GM19455 (cell line): ENCODE results near the gene KDELR3.

Experiments used
- ATAC-seq: cut with Tn5 transposase; IDR thresholded peaks from one replicate; pipeline ENCODE4 v1.9.1; 2021; ENCODE audit not compliant: unreplicated experiment

KDELR3 gene

DNA sequence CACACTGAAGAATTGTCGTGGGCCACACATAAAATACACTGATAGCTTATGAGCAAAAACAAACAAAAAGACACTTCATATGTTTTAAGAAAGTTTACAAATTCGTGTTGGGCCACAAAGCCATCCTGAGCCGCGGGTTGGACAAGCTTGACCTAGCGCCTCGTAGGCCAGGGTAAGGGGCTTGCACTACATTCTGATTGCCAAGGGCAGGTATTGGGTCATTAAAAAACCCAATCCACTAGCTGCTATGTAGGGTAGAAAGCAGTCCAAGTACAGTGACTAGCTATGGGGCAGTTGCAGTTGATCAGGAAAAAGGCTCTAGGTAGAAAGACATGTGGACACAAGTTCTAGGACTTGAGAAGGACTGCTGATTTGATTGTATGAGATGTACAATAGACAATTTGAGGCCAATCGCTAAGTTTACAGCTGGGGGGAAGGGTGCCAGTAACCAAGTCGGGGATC lies 14.0 kb downstream of the KDELR3 start:
- ATAC-seq = no peak

DNA sequence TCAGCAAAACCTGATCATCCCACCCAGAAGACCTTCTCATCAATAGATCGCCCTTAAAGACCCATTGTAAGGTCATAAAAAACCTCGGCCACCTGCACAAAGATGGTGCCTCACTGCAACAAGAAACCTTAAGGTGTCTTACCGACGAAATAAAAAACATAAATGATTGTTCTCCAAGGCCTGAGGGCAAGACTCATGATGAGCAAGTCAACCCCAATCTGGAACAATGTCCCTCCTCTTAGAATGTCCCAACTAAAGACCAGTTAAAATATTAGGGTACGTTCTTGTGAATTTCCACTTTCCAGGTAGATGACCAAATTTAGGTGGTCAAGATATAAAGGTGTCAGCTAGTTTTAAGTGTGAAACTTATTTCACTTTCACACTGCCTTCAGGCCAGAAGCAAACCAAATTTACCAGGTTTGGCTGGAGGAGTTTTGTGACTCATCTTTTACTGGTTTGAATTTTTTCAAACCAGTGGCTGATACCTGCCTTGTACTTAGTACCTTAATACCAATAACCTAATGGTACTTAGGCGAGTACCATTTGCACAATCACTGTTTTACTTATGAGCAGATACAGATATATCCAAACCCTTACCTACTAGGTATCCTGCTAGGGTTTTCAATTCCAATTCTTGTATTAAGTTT lies 14.9 kb downstream of the KDELR3 start:
- ATAC-seq = no peak

DNA sequence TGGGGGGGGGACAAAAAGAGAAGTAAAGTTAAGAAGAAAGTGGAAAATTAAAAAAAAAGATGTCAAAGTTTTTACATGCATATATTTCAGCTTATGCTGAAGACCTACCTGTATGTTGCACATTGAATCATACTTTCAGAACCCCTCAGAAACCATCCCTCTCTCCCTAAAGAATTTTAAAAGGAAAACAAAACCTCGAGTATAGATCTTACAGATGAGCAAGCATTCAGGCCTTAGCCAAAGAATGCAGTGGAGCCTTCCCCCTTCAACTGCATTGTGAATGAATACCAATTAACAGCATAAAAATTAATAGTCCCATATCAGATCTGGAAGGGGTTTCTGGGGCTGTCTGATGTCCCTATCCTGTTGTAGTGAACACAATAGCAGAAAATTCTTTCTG lies 16.3 kb downstream of the KDELR3 start:
- ATAC-seq = no peak

DNA sequence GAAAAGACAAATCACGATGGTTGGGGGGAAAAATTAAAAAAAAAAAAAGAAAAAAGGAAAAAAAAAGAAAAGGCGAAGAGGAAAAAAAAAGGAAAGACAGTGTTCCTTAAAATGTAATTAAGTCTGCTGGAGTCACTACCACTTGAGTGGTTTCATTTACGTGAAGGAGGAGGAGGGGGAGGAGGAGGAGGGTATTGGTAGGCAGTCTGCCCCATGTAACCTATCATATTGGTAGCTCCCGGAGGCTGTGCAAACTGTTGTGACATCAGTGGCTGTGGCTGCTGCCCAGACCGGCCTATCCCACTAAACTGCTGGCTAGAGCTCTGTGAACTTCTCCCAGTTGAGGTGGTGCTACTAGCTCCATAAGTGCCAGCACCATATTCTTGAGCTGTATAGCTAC lies 17.9 kb downstream of the KDELR3 start:
- no peak for ATAC-seq

DNA sequence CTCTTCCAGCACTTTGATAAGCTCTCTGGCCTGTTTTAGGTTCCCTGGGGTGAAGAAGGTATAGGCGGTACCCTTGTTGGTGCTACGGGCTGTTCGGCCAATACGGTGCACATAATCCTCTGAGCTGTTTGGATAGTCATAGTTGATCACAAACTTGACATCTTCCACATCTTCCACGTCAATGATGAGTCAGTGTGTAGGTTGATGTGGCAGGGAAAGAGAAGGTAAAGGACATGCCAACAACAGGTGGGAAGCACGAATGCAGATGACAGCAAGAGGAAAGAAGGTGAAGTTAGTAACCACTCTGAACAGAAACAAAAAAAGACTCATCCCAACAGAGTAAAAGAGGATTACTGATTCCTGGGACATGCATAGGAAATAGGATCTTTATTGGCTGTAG lies 20.1 kb downstream of the KDELR3 start:
- no peak for ATAC-seq

DNA sequence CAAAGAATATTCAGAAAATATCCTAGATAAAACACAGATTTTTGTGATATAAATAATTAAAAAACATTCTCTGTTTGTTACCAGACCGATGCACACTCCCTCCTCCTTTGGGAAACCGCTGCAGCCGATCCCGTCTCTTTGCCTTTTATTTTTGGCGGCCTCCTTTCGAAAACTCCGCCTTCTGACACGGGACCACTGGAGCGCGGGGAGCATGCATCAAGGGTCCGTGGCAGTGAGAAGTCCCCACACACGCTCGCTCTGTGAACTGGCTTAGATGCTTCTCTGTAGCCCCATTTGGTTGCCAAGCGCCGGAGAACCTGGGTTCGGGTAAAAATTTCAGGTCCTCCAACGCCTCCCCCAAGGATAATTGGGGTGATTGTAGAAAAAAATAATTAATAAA lies 21.2 kb downstream of the KDELR3 start:
- no peak for ATAC-seq

DNA sequence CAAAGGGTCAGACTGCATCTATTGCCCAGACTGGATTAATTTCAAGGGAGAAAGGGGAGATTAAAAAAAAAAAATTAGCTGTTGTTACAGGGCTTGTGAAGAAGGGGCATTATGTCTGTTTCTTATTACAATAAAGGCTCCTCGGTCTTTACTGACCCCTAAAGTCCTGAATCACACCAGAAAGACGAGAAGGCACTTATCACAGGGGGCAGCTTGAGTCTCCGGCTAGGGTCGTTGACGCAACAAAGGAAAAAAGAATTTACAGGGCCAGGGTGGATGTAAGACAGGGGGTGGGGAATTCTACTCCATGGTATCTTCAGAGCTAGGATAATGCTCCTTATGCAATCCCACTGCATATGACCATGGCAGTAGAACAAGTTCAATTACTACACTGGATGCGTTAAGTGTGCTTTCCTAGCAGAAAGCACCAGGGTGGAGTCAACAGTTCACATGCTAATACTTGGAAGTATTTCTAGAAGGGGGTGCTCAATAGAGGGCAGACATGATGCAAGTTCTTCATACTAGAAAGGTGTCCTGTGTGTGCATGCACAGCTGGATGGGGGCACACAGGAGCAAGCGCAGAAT lies 21.8 kb downstream of the KDELR3 start:
- ATAC-seq = no peak

DNA sequence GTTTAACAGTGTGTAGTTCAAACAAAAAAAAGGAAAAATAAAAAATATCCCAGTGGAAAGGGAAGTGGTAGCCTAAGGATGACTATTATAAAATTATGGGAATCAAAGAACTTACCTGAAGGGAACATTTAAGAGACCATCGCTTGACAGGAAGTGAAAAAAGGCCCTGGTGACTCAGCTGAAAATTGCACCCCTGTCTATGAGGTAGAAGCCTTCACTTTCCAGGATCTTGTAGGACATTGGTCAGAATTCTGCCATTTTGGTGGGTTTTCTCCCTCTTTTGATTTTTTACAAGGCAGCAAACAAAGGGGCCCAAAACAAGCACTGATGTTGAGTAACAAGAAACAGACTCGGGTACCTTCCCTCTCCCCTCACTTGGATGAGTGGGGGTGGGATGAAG lies 22.6 kb downstream of the KDELR3 start:
- ATAC-seq = no peak

DNA sequence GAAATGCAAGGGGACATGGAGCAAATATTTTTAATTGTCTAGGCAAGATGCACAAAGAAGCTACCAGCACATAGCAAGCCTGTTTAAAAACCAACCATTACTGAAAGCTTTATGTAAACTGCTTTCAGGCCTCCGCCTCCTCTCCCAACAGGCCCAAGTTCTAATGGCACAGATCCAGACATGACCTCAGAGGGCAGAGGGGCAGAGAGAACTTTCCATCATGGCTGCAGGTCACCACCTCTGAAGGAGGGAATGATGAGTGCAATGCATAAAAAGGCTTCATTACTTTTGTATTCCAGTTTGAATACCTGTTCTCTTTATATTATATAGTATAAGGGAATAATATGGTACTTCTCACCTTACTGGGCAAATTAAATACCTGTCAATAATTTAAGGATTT lies 23.0 kb downstream of the KDELR3 start:
- ATAC-seq = no peak

DNA sequence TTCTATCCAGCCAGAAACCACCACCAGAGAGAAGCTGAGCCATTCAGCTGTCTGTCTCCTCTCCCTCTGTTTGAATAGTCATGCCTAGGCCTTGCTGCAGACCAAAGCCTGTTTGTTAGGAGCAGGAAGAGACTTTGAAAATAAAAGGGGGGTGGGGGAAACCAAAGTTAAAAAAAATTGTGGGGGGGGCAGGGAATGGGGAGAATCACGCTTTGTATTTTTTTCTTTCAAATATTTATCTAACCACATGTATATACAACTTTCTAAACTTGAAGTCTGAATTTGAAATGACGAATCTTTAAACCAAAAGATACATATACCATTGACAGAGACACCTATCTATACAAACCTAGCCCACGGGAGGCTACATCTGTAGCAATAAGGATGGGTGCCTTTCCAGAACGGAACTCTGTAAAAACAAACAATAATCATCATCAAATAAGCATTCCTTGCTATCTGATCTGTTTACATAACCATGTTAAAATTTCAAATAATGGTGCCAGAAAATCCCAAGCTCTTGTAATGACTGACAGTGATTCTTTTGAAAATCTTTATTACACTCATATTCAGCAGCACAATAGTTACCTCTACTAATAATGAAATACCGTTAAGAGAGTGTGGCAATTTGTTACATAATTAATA lies 23.9 kb downstream of the KDELR3 start:
- no peak for ATAC-seq

DNA sequence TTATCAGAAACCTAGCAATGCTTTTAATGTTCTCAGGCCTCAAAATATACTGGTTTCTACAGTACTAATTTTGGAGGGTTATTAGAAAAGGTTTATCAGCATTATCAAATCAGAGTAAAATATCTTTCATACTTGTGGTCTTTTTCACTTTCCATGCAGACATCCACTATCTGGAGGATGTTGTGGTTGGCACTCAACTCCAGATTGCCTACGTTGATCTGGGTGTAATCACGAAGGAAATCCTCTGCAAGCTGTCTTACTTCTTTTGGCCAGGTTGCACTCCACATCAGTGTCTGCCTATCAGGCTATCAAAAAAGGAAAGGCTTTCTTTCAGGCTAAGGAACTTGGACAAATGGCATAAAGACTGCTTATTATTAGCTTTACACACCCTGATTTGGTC lies 26.6 kb downstream of the KDELR3 start:
- no peak for ATAC-seq

DNA sequence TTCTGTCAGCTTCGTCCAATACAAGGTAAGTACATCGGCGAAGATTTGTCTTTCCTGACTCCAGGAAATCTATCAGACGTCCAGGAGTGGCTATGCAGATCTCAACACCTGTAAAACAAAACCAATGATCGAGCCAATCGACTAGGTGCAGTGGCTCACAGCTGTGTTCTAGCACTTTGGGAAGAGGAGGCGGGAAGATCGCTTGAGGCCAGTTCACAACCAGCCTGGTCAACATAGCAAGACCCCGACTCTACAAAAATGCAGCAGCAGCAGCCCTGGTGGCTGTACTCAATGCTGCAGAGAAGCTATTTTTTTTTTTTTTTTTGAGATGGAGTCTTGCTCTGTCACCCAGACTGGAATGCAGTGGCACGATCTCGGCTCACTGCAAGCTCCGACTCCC lies 27.0 kb downstream of the KDELR3 start:
- no peak for ATAC-seq

DNA sequence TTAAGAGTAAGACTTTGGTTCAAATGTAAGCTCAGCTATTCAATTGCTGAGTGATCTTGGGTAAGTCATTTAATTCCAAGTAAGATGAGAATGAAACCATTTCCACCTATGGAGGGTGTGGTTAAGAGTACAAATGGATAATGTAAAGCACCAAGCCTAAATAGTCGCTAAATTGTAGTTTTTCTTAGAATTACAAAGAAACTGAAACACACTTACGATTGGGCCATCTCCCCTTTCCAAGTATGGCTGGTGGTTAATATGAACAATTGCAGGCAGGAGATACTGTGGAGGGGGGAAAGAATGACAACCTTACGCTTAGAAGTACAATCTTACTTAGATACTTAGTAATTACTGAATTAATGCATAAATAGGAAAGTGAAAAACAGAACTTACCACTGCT lies 30.0 kb downstream of the KDELR3 start:
- ATAC-seq = no peak

DNA sequence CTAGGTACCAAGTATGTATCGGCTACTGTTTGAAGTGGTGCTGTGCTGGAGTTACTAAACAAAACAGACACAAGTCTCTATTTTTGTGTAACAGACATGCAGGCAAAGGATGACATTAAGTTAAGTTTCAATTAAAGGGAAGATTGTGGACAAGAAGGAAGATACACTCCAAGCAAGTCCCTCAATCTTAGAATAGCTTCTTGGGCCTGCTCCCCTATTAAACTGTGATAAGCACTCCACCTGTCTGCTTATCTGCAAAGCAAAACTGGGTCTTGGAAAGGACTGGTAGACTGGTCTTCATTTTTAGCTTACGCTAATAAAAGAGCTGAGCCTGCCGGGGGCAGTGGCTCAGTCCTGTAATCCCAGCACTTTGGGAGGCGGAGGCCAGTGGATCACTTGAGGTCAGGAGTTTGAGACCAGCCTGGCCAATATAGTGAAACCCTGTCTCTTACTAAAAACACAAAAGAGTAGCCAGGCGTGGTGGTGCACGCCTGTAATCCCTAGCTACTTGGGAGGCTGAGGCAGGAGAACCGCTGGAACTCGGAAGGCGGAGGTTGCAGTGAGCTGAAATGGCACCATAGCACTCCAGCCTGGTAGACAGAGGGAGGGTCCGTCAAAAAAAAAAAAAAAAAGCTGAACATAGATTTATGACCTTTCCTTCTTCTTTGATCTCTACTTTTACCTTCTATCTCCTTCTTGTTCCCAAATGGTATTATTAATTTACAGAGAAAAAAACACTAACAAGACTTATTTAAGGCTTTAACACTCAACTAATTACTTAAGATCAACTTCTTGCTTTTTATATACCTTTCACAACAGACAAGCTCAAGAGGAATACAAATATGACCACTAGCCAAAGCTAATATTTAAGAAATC lies 34.1 kb downstream of the KDELR3 start:
- no peak for ATAC-seq

DNA sequence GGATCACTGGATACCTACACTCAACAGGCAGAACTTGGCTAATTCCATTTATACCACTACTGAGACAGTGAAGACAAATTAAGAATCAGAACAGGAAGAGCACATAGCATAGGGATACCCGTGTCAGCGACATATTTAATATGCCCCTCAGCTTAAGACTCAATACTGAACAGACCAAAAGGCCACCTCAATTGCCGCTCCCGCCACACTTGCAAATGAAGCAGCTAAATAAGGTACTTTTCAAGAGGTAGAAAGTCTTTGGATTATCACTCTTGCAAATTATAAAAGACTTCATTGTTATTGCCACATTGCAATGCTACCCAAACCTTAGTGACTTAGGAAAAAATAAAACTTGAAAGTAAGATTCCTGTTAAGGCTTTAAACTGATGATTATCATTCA lies 35.1 kb downstream of the KDELR3 start:
- ATAC-seq = no peak

DNA sequence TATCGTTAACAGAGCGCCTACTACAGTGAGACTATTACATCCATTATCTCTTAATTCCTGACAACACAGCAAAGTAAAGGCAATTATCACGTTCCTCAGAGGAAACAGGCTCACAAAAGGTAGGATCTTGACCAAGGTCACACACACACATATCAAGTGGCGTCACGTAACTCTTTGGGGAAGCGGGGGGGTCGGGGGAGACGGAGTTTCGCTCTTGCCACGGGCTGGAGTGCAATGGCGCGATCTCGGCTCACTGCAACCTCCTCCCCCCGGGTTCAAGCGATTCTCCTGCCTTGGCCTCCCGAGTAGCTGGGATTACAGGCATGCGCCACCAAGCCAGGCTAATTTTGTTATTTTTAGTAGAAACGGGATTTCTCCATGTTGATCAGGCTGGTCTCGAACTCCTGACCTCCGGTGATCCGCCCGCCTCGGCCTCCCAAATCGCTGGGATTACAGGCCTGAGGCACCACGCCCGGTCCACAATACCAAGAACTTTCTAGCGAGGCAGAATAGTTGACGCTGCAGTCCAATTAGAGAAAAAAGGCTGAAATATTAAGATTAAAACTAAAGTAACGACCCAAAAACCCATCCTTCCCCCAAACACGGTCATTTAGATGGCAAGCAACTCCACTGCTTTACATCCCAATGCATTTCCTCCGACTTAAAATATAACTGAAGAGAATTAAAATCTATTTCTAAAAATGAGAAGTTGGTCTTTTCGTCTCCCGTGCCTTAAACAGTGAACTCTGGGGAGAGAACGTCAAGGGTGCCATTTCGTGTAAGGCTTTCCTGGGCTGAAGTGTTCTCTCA lies 37.0 kb downstream of the KDELR3 start:
- no peak for ATAC-seq

DNA sequence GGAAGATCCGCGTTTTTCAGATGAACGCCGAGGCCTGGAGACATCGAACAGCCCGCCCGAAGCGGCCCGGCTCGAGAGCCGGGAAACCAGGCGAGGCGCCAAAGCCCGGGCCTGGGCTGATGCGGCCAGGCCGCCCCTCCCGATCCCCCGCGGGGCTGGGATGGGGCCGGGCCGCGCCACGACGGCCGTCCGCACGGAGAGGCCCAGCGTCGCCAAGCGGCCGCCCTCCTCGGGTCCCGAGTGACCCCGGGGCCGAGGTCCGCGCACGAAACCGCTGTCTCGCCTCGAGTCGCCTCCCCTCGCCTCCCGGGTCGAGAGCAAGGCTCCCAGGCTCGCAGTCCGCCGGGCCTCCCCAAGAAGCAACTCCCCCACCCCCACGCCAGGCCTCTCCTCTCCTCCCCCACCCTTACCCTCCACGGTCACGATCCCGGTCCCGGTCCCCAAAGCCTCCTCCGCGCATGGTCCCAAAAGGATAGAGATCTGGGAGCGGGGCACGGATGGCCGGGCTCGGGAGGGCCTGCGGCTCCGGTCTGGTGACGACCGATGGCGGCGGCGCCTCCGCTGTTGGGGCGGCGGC lies 37.7 kb downstream of the KDELR3 start:
- peak; percentile 26 for ATAC-seq

DNA sequence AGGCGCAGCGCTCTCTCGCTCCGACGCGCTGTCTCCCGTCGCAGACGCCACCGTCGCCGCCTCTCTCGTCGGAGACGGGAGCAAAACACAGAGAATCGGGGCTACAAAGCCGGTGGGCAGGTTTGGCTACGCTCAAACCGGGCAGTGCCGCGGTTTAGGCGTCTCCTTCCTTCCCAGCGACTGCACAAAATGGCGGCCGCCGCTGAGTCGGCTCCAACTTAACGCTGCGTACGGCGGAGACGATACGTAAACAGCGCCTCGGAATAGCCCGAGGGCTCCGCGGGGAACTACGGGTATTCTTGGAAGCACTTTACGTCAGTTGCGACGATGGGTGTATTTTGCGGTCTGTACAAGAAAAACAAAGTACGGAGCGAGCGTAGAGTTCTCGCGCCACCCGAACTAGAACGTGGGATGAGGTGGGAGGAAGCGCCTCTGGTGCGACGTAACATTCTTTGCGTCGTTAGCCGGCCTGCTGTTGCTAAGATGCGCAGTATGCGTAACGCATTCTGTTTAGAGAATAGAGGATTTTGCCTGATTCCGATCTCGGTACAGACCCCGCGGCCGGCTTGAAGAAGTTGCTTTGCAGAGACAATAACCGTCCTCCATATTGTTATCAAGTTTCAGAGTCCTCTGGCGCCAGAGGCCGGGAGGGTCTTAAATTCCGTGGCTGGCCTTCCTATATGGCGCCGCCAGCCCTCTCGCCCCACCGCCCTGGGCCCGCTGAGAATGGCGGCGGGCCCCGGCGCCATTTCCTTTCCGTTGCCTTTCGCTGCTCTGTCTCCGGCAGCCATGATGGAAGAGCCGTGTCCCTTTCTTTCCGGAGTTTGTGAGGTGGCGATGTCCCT lies 38.4 kb downstream of the KDELR3 start, which contains the start of gene DDX17:
Gene DDX17 (minus strand): TSS at position 194 of the 845 bp plus-strand sequence.
- ATAC-seq = peak; percentile 78

DNA sequence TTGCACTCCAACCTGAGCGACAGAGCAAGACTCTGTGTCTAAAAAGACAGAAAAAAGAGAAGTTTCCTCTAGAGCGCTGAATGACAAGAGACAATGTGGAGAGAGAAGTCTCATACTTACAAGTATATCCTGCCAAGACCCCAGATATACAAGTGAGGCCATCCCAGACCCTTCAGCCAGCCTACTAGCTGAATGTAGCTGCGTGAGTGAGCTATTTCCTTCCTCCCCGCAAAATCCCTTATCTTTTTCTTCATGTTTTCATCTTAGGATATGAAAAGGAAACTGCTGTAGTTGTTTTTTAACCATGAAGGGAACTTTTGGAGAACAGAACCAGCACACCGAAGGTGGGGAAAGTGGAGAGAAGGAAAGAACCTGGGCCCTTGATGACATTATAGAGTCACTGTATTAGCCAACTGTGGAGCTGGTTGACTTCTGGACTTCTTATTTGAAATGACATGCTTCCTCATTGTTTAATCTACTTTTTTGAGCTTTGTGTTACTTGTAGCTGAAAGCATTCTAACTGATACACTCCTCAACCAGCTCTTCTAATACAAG lies 42.6 kb downstream of the KDELR3 start:
- ATAC-seq = no peak
